Progenitor cell of endocrine pancreas (in vitro differentiated cells): Measurements from ENCODE around the gene UST. TPM values are rescaled to one million over a fixed set of nuclear protein-coding genes. Genes with fewer than 3 reads are reported as not detected.
"Not testable (repeated sequence)": the region's sequence is repeated elsewhere in the genome, so short reads cannot be mapped to it uniquely, and the experiment has no call there.

ENCODE experiments used
- DNase-seq: peaks from one replicate; pipeline ENCODE4 v3.0.0; 2021; ENCODE audit warnings: low spot score; ENCODE audit not compliant: unreplicated experiment
- H3K27ac Mint-ChIP-seq: 2 replicates; pipeline ENCODE4 v1.8.0; 2021; ENCODE audit warnings: mild to moderate bottlenecking, moderate library complexity, mixed read lengths
- H3K27me3 Mint-ChIP-seq: 2 replicates; pipeline ENCODE4 v1.8.0; 2021; ENCODE audit warnings: mixed read lengths
- H3K36me3 Mint-ChIP-seq: 2 replicates; pipeline ENCODE4 v1.8.0; 2022; ENCODE audit warnings: mixed read lengths; ENCODE audit not compliant: insufficient read depth
- H3K4me1 Mint-ChIP-seq: 2 replicates; pipeline ENCODE4 v1.8.0; 2021; ENCODE audit warnings: low read depth, mixed read lengths
- H3K4me3 Mint-ChIP-seq: 2 replicates; pipeline ENCODE4 v1.8.0; 2021; ENCODE audit warnings: low read depth, mild to moderate bottlenecking, moderate library complexity, mixed read lengths
- H3K9me3 Mint-ChIP-seq: 2 replicates; pipeline ENCODE4 v1.8.0; 2021; ENCODE audit warnings: low read depth, mixed read lengths
- total RNA-seq: library from RNA; stranded (reverse); gene quantifications from 2 replicates; pipeline ENCODE4 v1.2.1, GENCODE V29; 2021
- TF ChIP-seq, protein P1 (sequence below): fragments of 200-600 bp; sonication (generic); IDR thresholded peaks from one replicate; pipeline ENCODE4 v1.5.0; 2021; ENCODE audit warnings: antibody characterized with exemption, mild to moderate bottlenecking; ENCODE audit not compliant: unreplicated experiment

Gene UST
- total RNA-seq, 1 donor from 2014 or later, result 2.9 TPM

DNA sequence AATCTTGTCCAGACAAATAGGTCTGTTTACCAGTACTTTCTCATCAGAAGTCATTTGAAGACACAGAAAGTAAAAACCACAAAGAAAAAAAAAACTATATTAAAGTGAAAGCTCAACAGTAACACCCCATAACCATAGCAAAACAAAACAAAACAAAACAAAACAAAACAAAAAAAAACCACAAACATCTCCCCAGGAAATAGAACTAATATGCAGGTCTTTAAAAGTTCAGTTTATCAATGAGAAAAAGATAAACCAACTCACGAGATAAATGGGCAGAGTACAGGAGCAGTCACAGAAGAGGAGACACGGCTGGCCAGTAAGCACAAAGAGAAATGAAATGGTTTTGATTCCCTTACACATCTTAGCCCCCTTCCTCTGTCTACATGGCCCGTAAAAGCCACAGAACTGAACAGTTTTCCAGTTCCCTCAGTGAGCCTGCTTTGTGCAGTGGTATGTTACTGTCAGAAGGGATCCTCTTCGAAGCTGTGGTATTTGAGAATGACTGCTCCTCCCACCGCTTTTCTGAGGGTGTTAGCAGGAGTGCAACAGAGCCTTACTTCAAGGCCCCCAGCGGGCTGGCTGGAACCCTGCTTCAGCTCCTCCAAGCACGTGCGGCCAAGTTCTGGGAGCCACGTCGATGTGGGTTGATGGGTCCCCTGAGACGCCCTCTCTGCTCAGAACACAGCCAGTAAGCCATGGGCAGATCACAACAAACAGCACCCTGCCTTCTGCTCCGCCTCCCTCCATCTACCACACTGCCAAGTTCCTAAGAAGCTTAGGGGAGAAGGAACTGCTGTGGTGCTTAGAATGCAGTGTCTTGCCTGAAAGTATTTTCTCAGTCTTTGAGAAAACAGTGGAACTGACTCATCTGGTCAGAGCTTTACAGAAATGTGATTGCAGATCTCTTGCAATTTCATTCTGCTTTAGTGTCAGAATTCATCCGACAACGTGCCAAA, 14.0 kb downstream of the UST start:
- no peak for DNase-seq
- H3K27ac Mint-ChIP-seq, result no peak overlapping the region
- peaks cover 11% of the 10 kb centered on the region for H3K4me1 Mint-ChIP-seq
- TF ChIP-seq, protein P1, sequence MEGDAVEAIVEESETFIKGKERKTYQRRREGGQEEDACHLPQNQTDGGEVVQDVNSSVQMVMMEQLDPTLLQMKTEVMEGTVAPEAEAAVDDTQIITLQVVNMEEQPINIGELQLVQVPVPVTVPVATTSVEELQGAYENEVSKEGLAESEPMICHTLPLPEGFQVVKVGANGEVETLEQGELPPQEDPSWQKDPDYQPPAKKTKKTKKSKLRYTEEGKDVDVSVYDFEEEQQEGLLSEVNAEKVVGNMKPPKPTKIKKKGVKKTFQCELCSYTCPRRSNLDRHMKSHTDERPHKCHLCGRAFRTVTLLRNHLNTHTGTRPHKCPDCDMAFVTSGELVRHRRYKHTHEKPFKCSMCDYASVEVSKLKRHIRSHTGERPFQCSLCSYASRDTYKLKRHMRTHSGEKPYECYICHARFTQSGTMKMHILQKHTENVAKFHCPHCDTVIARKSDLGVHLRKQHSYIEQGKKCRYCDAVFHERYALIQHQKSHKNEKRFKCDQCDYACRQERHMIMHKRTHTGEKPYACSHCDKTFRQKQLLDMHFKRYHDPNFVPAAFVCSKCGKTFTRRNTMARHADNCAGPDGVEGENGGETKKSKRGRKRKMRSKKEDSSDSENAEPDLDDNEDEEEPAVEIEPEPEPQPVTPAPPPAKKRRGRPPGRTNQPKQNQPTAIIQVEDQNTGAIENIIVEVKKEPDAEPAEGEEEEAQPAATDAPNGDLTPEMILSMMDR, result no peak
- peaks cover 2% of the 10 kb centered on the region for H3K36me3 Mint-ChIP-seq
- H3K27me3 Mint-ChIP-seq, result peaks cover 33% of the 10 kb centered on the region
- peaks cover 6% of the 10 kb centered on the region for H3K9me3 Mint-ChIP-seq
- no peak overlapping the region for H3K4me3 Mint-ChIP-seq

DNA sequence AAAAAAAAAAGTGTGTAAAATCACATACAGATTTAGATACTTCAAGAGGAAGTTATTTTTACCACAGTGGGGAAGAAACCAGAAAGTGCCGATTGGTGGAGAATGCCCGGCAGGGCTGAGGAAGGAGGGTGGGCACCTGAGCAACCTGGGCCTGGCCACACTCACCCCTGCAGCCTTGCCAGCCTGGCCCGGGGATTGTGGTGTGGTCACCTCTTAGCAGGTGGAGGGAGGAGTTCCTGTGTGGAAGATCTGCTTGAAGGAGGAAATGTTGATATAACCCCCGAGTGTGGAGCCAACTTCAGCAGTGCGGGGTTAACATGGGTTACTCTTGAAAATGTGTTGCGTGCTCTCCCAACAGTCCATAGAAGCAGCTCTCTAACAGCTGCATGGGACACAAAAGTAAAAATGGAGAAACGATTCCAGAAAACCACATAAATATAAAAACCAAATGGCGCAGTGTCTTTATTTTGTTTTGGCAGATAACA, 14.7 kb downstream of the UST start:
- Mint-ChIP-seq H3K27ac (no peak overlapping the region), H3K27me3 (peaks cover 31% of the 10 kb centered on the region), H3K4me1 (peaks cover 11% of the 10 kb centered on the region), H3K9me3 (peaks cover 6% of the 10 kb centered on the region), H3K4me3 (no peak overlapping the region), H3K36me3 (peaks cover 2% of the 10 kb centered on the region)
- no peak for DNase-seq
- TF ChIP-seq, protein P1, result no peak

- no peak for DNase-seq
- H3K36me3 Mint-ChIP-seq, result peaks cover 2% of the 10 kb centered on the region
- H3K9me3 Mint-ChIP-seq, result peaks cover 6% of the 10 kb centered on the region
- H3K27me3 Mint-ChIP-seq, result peaks cover 26% of the 10 kb centered on the region
- H3K27ac Mint-ChIP-seq, result no peak overlapping the region
- peaks cover 11% of the 10 kb centered on the region for H3K4me1 Mint-ChIP-seq
- H3K4me3 Mint-ChIP-seq, result no peak overlapping the region
- TF ChIP-seq, protein P1, result no peak
These were observed 15.4 kb downstream of the UST start for GRCh38 chr6:148762231-148762630.

GRCh38 chr6:148764259-148765020, 17.6 kb downstream of the UST start:
- not testable (repeated sequence) for H3K36me3 Mint-ChIP-seq, DNase-seq, H3K27ac Mint-ChIP-seq, H3K9me3 Mint-ChIP-seq, H3K4me3 Mint-ChIP-seq
- Mint-ChIP-seq H3K27me3 (peaks cover 21% of the 10 kb centered on the region), H3K4me1 (peaks cover 11% of the 10 kb centered on the region)

GRCh38 chr6:148765898-148766808, 19.3 kb downstream of the UST start:
- TF ChIP-seq, protein P1, result no peak
- Mint-ChIP-seq H3K4me3 (no peak overlapping the region), H3K9me3 (peaks cover 6% of the 10 kb centered on the region), H3K36me3 (peaks cover 2% of the 10 kb centered on the region), H3K27ac (no peak overlapping the region), H3K4me1 (peaks cover 16% of the 10 kb centered on the region), H3K27me3 (peaks cover 23% of the 10 kb centered on the region)
- no peak for DNase-seq
